HAP-1 (cell line): ENCODE measurements around the gene CYP11A1.

Experiments
- DNase-seq, 2 experiments: peaks; one replicate each; pipeline ENCODE4 v3.0.0-alpha.2; 2016 to 2020; ENCODE audit warnings: low spot score in 2 of 2
- H3K27me3 ChIP-seq: fragments of 250-450 bp; sonication (Bioruptor Pico); 2 replicates; pipeline ENCODE4 v1.5.1; 2020; ENCODE audit warnings: low read depth, mild to moderate bottlenecking, moderate library complexity
- H3K36me3 ChIP-seq: fragments of 250-450 bp; sonication (Bioruptor Pico); replicated peaks from 2 replicates; pipeline ENCODE4 v1.5.1; 2020; ENCODE audit warnings: mild to moderate bottlenecking
- H3K4me1 ChIP-seq: fragments of 250-450 bp; sonication (Bioruptor Pico); 2 replicates; pipeline ENCODE4 v1.5.1; 2020; ENCODE audit warnings: mild to moderate bottlenecking
- H3K4me3 ChIP-seq: fragments of 250-450 bp; sonication (Bioruptor Pico); 2 replicates; pipeline ENCODE4 v1.5.1; 2020; ENCODE audit warnings: mild to moderate bottlenecking, moderate library complexity
- H3K9me3 ChIP-seq: fragments of 250-450 bp; sonication (Bioruptor Pico); 2 replicates; pipeline ENCODE4 v1.5.1; 2020; ENCODE audit warnings: mild to moderate bottlenecking, moderate library complexity
- in situ Hi-C: fragments of 300-500 bp; cut with MboI; formaldehyde crosslinking; loops from 3 replicates; pipeline ENCODE4 v1.14.3; 2020; ENCODE audit warnings: low sequenced_read_pairs, inconsistent platforms, mixed read lengths

The CYP11A1 gene

GRCh38 chr15:74307827-74308811 lies 59.3 kb downstream of the CYP11A1 start:
- no peak overlapping the region for H3K4me3 ChIP-seq
- in situ Hi-C loops: loop anchor here (5.0 kb wide), 1 partner anchor 176 kb away; the partner anchor contains the start of gene ISLR2
- H3K27me3 ChIP-seq: peaks cover 4% of the 10 kb centered on the region; the same call in 1 of the 2 replicates
- peaks cover 11% of the 10 kb centered on the region for H3K4me1 ChIP-seq
- H3K9me3 ChIP-seq: no peaks in the 10 kb centered on the region
- H3K36me3 ChIP-seq: no peaks in the 10 kb centered on the region
- DNase-seq: peak; percentile 79 to 86

GRCh38 chr15:74306781-74307217 lies 60.6 kb downstream of the CYP11A1 start:
- DNase-seq: no peak
- H3K9me3 ChIP-seq: no peaks in the 10 kb centered on the region
- H3K4me1 ChIP-seq: peaks cover 11% of the 10 kb centered on the region
- no peaks in the 10 kb centered on the region for H3K36me3 ChIP-seq
- in situ Hi-C loops: loop anchor here (5.0 kb wide), 1 partner anchor 174 kb away; the partner anchor contains the start of gene ISLR2
- peaks cover 9% of the 10 kb centered on the region for H3K27me3 ChIP-seq
- H3K4me3 ChIP-seq: no peak overlapping the region

GRCh38 chr15:74305687-74306086 lies 61.8 kb downstream of the CYP11A1 start:
- no peaks in the 10 kb centered on the region for H3K9me3 ChIP-seq
- DNase-seq: no peak
- peaks cover 11% of the 10 kb centered on the region for H3K4me1 ChIP-seq
- no peaks in the 10 kb centered on the region for H3K36me3 ChIP-seq
- H3K4me3 ChIP-seq: no peak overlapping the region
- H3K27me3 ChIP-seq: peaks cover 20% of the 10 kb centered on the region
- in situ Hi-C loops: loop anchor here (5.0 kb wide), 1 partner anchor 173 kb away; the partner anchor contains the start of gene ISLR2

- H3K27me3 ChIP-seq: peaks cover 32% of the 10 kb centered on the region
- in situ Hi-C loops: no loop called here
- peaks cover 11% of the 10 kb centered on the region for H3K4me1 ChIP-seq
- no peak for DNase-seq
- H3K36me3 ChIP-seq: no peaks in the 10 kb centered on the region
- H3K9me3 ChIP-seq: no peaks in the 10 kb centered on the region
- no peak overlapping the region for H3K4me3 ChIP-seq
These were observed 63.0 kb downstream of the CYP11A1 start for GRCh38 chr15:74304431-74304830.

- peaks cover 11% of the 10 kb centered on the region for H3K4me1 ChIP-seq
- DNase-seq: no peak
- H3K9me3 ChIP-seq: no peaks in the 10 kb centered on the region
- H3K36me3 ChIP-seq: no peaks in the 10 kb centered on the region
- peaks cover 39% of the 10 kb centered on the region for H3K27me3 ChIP-seq
- in situ Hi-C loops: no loop called here
- H3K4me3 ChIP-seq: no peak overlapping the region
These were observed 63.6 kb downstream of the CYP11A1 start for GRCh38 chr15:74303741-74304309.

GRCh38 chr15:74302821-74303359 lies 64.6 kb downstream of the CYP11A1 start:
- Histone ChIP-seq H3K27me3 (peaks cover 47% of the 10 kb centered on the region), H3K4me1 (peaks cover 3% of the 10 kb centered on the region), H3K9me3 (no peaks in the 10 kb centered on the region), H3K36me3 (no peaks in the 10 kb centered on the region), H3K4me3 (no peak overlapping the region)
- in situ Hi-C loops: no loop called here
- DNase-seq: peak; percentile 53 to 88

GRCh38 chr15:74301583-74302361 lies 65.7 kb downstream of the CYP11A1 start:
- H3K4me3 ChIP-seq: no peak overlapping the region
- peaks cover 55% of the 10 kb centered on the region for H3K27me3 ChIP-seq
- H3K4me1 ChIP-seq: peaks cover 2% of the 10 kb centered on the region; the same call in 1 of the 2 replicates
- no peaks in the 10 kb centered on the region for H3K9me3 ChIP-seq
- in situ Hi-C loops: no loop called here
- no peaks in the 10 kb centered on the region for H3K36me3 ChIP-seq
- no peak for DNase-seq

GRCh38 chr15:74300057-74300795 lies 67.2 kb downstream of the CYP11A1 start:
- no peaks in the 10 kb centered on the region for H3K9me3 ChIP-seq
- H3K27me3 ChIP-seq: peaks cover 68% of the 10 kb centered on the region
- peaks cover 2% of the 10 kb centered on the region; the same call in 1 of the 2 replicates for H3K4me1 ChIP-seq
- in situ Hi-C loops: no loop called here
- no peak overlapping the region for H3K4me3 ChIP-seq
- H3K36me3 ChIP-seq: no peaks in the 10 kb centered on the region
- peak; percentile 62 to 76 for DNase-seq

- in situ Hi-C loops: no loop called here
- peaks cover 69% of the 10 kb centered on the region for H3K27me3 ChIP-seq
These were observed 69.6 kb downstream of the CYP11A1 start for GRCh38 chr15:74297887-74298286.

GRCh38 chr15:74295800-74296199 lies 71.6 kb downstream of the CYP11A1 start:
- no peak overlapping the region for H3K4me3 ChIP-seq
- H3K36me3 ChIP-seq: no peaks in the 10 kb centered on the region
- no peak for DNase-seq
- in situ Hi-C loops: no loop called here
- peaks cover 58% of the 10 kb centered on the region for H3K27me3 ChIP-seq
- H3K4me1 ChIP-seq: no peaks in the 10 kb centered on the region
- no peaks in the 10 kb centered on the region for H3K9me3 ChIP-seq

More at GRCh38 chr15:74297887-74298286, 69.6 kb downstream of the CYP11A1 start:
- no peak for DNase-seq
- Histone ChIP-seq H3K9me3 (no peaks in the 10 kb centered on the region), H3K36me3 (no peaks in the 10 kb centered on the region), H3K4me3 (no peak overlapping the region), H3K4me1 (peaks cover 2% of the 10 kb centered on the region; the same call in 1 of the 2 replicates)

GRCh38 chr15:74294010-74294409 lies 73.4 kb downstream of the CYP11A1 start:
- no peak for DNase-seq
- no peaks in the 10 kb centered on the region for H3K36me3 ChIP-seq
- in situ Hi-C loops: no loop called here
- H3K4me3 ChIP-seq: no peak overlapping the region
- H3K27me3 ChIP-seq: peaks cover 46% of the 10 kb centered on the region
- no peaks in the 10 kb centered on the region for H3K9me3 ChIP-seq
- no peaks in the 10 kb centered on the region for H3K4me1 ChIP-seq

- in situ Hi-C loops: no loop called here
- no peak for DNase-seq
- H3K4me3 ChIP-seq: no peak overlapping the region
- no peaks in the 10 kb centered on the region for H3K9me3 ChIP-seq
- peaks cover 46% of the 10 kb centered on the region for H3K27me3 ChIP-seq
- H3K4me1 ChIP-seq: no peaks in the 10 kb centered on the region
- no peaks in the 10 kb centered on the region for H3K36me3 ChIP-seq
These were observed 74.2 kb downstream of the CYP11A1 start for GRCh38 chr15:74293021-74293810.
